ENCODE results near the gene FLRT2.

The FLRT2 gene

DNA sequence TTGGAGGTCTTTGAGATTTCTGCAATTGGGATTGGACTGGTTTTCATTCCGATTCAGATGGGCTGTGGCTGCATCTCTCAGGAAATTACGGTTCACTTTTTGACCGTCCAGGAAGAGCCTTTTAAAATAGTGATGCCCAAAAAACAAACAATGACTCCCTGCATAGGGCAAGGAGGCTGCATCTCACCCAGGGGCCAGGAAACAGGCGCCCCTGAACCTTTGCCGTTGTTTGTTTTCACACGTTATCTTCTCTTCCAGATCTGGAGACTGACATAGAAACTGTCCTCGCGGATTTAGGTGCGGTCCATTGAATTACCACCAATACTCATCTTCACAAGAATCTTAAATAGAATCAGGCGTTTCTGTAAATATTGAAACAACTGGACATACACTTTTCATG, 66.0 kb downstream of the FLRT2 start:
- no peak for DNase-seq (ENCODE audit: low spot score)
- no peak for FAIRE-seq

DNA sequence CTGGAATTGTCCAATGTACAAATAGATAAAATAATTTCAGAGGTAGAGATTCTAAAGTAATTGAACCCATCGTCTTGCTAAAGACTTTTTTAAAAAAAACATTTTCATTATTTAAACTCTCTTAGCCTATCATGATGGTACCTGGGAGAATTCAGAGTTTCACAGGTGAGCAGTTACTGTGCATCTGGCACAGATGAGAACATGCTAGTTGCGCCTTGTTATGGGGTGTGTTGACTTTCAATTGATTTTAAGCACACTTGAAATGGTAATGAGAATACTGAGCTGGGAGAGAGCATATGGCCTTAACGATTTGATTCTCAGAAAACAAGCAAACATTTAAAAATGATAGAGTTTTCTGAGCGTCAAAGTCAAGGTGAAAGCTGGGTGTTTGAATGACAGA, 66.6 kb downstream of the FLRT2 start:
- DNase-seq (ENCODE audit: low spot score) (no peak), FAIRE-seq (no peak)

DNA sequence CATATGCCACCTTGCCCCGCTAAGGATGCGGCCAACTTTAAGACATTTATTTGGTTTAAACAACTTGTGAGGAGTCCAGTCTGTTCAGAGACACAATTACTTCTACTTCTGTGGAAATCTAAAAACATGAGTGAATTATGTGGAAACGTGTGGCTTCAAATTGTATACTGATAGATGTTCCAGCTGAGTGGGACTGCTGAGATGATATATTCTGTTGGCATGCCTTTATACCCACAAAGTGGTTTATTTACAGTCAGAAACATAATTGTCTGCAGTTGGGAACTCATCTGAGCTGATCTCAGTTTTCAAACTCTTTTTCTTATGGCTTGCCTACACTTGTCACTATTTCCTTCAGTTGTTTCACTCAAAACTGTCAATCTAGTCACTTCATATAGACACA, 67.8 kb downstream of the FLRT2 start:
- DNase-seq (ENCODE audit: low spot score), result no peak
- FAIRE-seq, result no peak

DNA sequence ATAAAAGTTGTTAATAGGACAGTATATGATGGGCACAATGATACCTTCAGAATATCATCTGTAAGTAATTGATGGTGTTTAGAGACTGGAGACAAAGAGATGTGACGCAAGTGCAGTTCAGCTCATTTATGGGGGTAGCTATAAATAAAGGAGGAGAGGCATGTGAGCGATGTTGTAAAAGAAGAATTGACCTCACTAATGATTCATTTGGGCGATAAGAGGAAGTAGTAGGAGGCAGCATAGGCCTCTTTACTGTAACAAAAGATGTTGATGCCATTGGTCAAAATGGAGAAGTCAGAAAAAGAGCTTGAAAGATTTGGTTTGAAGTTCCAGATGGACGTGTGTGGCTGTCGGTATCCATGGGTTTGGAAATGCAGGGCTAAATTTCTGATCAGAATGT, 70.0 kb downstream of the FLRT2 start:
- FAIRE-seq (no peak), DNase-seq (ENCODE audit: low spot score) (no peak)

DNA sequence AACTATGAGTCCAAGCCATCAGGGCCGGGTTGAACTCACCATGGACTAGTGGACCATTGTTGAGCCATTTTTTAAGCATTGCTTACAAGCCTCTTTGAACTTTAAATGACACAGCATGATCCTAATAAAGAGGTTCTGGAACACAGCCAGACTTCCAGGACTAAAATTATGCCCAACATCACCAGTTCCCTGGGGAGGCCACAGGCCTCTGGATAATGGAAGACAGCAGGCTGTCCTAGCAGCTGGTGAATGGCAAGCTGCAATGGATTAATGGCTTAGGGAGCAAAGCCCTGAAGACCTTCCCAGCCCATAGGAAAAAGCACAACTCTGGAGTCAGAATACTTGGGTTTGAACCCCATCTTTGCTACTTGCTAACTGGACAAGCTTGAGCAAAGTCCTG, 71.3 kb downstream of the FLRT2 start:
- no peak for FAIRE-seq

DNA sequence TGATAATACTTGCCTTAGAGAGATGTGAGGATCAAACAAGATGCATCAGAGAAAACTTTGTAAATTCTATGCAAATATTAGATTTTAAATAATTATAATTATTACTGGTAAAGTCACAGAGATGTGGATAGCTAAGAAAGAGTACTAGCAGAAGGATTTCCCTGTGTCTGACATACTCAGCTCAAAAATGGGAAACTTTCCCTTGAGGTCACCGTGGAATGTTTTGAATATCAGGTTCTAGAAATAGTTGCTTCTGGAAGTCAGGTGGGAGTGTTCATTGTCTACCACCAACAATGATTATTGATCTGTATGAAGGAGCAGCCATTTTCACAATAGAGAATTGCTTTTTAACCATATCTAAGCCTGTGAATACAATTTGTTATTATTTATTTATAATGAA, 71.7 kb downstream of the FLRT2 start:
- FAIRE-seq (no peak), DNase-seq (ENCODE audit: low spot score) (no peak)

More for the DNA sequence above, 71.3 kb downstream of the FLRT2 start:
- DNase-seq (ENCODE audit: low spot score), result no peak

DNA sequence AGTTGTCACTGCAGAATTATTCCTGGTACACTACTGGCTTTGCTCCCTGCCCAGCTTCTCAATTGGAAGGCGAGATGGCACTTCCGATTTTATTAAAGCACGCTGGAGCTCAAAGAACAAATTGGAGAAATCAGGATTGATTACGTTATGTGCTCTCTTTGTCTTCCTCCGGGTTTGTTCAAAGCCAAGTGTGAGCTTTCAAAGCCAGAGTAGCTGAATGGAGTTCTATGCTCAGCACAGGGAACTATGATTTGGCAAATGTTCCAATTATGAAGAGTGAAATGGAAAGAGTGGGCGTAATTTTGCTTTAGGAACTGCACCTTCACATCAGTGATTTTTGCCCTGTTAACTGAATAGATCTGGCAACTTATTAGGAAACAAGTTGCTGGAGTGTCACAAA, 72.4 kb downstream of the FLRT2 start:
- no peak for FAIRE-seq
- DNase-seq (ENCODE audit: low spot score), result no peak

DNA sequence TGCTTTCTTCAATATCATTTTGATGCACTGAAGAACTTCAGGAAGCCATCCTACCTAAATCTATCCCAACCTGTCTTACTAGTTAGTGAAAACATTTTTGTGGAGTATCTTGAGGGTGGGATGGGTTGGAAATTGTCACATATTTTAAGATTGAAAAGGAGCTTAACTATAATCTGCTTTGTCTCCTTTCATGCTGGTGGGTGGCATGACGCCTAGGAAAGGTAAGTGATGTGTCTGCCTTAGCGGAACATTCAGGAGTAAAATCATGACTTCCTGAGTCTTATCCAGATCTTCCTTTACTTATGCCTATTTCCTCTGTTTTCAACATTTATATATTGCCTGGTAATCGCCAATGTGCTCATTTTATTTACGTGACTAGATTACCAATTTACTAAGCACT, 74.1 kb downstream of the FLRT2 start:
- no peak for FAIRE-seq
- no peak for DNase-seq (ENCODE audit: low spot score)

DNA sequence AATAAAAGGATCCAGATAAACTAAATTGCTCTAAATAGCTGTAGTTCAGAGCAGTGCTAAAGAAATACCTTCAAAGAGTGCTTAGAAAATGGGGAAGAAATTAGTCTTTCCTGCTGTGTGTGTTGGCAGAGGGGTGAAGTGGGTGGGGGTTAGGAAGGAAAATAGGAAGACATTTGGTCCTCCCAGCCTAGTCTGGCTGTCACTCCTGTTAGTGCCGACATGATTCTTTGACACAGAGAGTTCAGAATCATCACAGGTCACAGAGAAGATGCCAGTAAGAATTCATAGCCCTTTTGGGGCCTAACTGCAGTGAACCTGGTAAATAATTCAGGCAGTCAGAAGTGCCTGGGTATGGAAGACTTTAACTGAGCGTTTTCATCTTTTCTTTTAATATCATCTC, 74.8 kb downstream of the FLRT2 start:
- FAIRE-seq, result no peak
- no peak for DNase-seq (ENCODE audit: low spot score)

DNA sequence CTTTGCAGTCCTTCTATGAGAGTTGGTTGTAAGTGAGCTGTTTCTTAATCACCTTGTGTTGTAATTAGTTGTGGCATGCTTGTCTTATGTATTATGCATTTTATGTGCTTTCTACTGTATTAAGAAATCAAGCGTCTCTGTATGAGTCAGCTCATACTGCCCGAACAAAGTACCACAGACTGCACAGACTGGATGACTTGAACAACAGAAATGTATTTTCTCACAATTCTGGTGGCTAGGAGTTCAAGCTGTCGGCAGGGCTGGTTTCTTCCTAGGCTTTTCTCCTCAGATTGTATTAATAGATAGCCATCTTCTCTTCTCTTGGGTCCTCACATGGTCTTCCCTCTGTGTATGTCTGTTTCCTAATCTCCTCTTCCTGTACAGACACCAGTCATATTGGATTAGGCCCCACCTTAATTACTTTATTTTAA, 77.7 kb downstream of the FLRT2 start:
- DNase-seq (ENCODE audit: low spot score) (peak; percentile 83), FAIRE-seq (peak; percentile 75)

DNA sequence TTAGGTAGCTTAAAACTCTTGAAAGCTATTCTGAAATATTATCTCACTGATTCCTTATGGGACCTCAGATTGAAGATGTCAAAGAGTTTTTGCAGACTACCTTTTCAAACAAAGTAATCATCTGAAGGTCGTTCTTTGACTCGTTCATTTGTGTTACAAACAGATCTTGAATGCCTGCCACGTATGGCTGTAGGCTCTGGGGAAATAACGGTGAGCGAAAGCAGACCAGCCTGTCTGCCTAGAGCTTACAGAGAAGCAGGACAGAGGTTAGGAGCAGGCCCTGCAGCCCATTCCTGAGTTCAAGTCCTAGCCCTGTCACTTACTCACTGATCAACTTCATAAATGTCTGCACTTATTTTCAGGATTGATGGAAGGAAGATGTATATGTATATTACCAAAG, 83.6 kb downstream of the FLRT2 start:
- no peak for FAIRE-seq
- DNase-seq (ENCODE audit: low spot score), result no peak

DNA sequence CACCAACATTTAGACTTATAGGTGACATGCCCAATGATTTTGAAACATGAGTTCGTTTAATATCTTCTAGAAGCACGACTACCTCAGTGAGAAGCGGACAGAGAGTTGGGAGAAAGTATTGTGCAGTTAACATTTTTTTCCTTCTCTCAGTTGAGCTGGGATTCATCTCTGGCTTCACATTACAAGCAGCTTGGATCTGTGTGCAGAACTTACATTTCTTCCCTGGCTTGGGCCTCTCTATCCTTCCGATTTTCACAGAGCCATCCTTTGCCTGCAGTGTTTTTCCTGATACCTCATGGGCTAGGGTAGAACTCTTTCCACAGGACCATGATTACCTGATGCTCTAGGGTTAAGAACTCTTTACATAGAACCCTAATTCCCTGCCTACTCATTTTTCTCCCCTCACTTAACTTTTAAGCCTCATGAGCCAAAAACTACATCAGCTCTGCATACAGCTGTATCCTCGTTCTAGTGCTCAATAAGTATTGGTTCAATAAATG, 86.5 kb downstream of the FLRT2 start:
- DNase-seq (ENCODE audit: low spot score) (no peak), FAIRE-seq (no peak)

DNA sequence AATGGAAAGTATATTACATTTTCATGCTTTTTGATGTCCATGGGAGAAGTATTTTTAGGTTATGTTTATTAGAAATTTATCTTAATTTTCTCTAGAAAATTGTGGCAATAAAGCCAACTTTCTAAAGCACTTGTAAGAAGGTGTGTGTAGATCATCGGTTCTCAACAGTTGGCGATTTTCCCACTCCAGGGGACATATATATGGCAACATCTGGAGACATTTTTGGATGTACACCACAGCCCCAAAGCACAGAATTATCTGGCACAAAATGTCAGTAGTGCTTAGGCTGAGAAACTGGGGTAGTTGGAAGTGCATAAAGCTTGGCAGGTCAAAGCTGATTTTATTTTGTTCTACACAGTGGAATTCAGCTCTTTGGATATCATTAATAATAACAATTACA, 86.9 kb downstream of the FLRT2 start:
- DNase-seq (ENCODE audit: low spot score) (no peak), FAIRE-seq (no peak)

DNA sequence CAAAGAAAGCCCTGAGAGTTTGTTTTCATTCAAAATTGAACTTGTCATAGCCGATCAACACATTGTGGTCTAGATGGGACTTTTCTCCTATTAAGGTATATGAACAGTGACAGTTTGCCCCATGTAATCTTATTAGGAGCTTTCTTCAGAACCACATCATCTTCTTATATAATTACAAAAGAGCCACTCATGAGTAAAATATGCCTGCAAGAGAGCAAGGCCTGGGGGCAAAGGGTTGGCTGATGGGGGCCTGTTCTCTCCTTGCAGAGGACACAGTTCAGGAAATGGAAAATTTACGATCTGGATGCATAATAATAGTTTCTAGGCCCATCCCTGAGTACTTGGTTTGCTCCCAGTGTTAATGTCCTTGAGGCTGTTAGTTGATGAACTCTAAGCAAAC, 87.8 kb downstream of the FLRT2 start:
- FAIRE-seq, result no peak
- no peak for DNase-seq (ENCODE audit: low spot score)

DNA sequence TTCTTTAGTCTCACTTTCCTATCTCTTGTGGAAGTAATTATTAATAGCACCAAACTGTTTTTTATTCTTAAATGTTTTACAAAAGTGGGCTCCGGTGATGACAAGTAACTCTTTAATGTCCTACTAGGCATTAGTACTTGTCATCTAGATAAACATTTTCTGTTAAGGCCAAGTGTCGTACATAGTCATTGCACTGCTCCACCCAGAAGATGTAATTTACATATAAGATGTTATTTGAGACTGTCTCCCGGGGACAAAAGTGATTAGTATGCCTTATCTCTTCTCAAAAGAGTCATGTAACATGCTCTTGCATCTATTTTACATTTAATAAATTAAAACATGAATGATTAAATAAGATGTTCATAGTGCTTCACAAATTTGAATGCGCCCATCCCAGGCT, 88.4 kb downstream of the FLRT2 start:
- FAIRE-seq, result no peak
- DNase-seq (ENCODE audit: low spot score), result no peak

DNA sequence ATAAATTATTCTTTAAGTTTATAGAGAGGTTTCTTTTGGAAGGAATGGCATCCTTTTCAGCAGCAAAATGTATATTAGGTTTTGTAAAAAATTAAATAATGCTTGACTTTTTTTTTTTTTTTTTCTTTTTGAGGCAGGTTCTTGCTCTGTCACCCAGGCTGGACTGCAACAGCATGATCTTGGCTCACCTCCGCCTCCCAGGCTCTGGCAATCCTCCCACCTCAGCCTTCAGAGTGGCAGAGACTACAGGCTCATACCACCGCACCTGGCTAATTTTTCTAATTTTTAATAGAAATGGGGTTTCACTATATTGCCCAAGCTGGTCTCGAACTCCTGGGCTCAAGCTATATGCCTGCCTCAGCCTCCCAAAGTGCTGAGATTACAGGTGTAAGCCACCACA, 89.0 kb downstream of the FLRT2 start:
- no peak for DNase-seq (ENCODE audit: low spot score)
- FAIRE-seq, result no peak

DNA sequence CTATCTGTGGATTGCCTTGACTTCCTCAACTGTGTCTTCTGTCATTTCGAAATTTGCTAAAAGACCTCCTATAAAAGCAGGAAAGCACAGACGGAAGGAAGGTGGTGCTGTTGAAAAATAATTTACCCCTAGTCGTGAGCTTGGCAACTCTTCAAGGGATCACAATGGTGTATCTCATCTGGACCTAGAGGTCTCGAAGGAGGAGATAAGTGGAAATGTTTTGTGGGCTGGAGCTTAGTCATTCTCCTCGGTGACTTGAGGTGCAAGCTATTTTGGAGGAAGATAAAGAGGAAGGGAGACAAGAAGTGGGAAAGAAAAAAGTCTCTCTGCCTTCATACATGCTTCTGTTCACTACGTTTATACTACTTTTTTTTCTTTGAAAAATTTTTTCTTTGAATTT, 89.9 kb downstream of the FLRT2 start:
- no peak for FAIRE-seq
- DNase-seq (ENCODE audit: low spot score), result no peak

DNA sequence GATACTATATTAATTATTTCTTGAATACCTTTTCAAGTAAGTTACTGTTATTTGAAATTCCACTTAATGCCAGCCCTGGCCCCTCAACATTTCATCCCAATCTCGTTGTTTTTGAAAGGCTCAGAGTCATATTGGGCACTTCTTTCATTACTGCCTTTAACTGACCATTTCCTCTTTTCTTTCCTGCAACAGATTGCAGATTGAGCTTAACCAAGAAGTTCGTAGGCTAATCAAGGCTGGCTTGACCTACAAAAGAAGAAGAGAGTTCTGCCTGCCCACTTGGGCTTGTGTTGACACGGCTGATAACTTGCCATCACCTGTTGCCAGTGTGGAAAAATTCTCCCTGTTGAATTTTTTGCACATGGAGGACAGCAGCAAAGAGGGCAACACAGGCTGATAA, 91.0 kb downstream of the FLRT2 start:
- DNase-seq (ENCODE audit: low spot score), result no peak
- FAIRE-seq, result no peak

DNA sequence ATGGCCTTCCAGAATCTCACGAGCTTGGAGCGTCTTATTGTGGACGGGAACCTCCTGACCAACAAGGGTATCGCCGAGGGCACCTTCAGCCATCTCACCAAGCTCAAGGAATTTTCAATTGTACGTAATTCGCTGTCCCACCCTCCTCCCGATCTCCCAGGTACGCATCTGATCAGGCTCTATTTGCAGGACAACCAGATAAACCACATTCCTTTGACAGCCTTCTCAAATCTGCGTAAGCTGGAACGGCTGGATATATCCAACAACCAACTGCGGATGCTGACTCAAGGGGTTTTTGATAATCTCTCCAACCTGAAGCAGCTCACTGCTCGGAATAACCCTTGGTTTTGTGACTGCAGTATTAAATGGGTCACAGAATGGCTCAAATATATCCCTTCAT, 92.2 kb downstream of the FLRT2 start:
- DNase-seq (ENCODE audit: low spot score), result no peak
- FAIRE-seq, result no peak

DNA sequence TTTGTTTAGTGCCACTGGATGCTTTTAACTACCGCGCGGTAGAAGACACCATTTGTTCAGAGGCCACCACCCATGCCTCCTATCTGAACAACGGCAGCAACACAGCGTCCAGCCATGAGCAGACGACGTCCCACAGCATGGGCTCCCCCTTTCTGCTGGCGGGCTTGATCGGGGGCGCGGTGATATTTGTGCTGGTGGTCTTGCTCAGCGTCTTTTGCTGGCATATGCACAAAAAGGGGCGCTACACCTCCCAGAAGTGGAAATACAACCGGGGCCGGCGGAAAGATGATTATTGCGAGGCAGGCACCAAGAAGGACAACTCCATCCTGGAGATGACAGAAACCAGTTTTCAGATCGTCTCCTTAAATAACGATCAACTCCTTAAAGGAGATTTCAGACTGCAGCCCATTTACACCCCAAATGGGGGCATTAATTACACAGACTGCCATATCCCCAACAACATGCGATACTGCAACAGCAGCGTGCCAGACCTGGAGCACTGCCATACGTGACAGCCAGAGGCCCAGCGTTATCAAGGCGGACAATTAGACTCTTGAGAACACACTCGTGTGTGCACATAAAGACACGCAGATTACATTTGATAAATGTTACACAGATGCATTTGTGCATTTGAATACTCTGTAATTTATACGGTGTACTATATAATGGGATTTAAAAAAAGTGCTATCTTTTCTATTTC, 93.2 kb downstream of the FLRT2 start:
- no peak for FAIRE-seq
- DNase-seq (ENCODE audit: low spot score), result no peak

DNA sequence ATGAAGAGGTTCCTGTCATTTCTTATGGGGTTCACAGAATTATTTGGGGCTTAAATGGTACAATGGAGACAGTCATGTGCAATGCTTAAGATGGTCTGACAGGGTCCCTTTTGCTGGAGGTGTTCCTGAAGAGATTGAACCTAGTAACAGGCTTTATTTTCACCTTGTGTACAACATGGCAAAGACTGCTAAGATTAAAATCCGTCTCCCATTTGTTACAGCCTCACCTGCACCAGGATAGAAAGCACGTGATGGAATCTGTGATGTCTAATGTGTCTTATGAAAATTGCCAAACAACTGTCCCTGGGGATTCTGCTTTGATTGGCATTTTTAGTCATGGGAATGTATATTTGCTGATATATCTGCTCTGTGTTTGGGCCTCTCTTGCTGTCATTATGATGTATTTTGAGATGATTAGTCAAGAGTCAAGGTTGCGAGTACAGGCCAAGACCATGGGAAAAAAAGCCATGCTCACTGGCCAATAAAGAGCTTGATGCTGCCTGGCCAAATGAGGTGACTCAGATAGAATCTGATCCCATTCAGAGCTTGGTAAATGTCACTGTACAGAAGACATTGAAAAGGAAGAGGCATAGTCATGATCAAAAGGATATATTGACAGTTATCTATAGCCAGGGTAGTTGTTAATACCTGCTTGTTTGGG, 96.1 kb downstream of the FLRT2 start:
- no peak for FAIRE-seq
- DNase-seq (ENCODE audit: low spot score), result no peak

DNA sequence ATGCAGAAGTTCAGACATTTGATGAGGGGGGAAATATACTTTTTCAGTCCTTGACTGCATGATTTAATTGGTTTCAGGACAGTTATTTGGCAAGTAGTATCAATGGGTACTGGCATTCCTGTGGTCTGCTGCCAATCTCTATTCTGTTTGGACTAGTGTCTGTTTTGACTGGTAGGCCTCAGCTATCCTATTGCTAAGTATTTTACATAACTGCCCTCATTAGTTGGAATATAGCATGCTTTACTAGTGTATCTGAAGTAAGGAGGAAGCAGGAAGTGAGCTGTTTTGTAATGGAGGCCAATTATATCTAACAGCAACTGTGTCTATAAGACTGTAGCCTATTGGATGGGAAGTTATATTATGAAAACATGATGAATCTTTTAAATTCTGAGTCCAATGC, 104.3 kb downstream of the FLRT2 start:
- FAIRE-seq, result no peak
- no peak for DNase-seq (ENCODE audit: low spot score)

DNA sequence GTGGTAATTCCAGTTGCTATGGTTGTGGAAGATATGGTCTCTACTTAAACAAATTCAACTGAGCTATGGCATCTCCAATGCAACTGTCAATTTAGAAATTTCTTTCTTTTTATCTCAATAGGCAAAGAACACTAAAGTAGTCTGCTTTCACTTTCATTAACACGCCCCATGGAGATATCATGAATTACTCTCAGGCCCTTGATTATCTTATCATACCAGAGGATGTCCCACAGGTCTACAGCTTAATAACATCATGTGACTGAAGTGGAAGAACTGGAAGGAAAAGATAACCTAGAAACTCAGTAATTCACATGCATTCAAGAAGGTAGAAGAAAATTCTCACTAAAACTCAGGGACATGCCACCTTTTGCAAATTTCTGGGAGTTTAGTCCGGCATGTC, 114.3 kb downstream of the FLRT2 start:
- DNase-seq (ENCODE audit: low spot score), result no peak
- no peak for FAIRE-seq
